MV-4-11 (cell line): ENCODE results near the gene SMARCA4.
A peak's percentile ranks its signal among the peaks of the same experiment; 100 is the strongest.

Experiments used
- DNase-seq: peaks from one replicate; lab custom pipeline; 2025; lab: John Stamatoyannopoulos, UW

The SMARCA4 gene

DNA sequence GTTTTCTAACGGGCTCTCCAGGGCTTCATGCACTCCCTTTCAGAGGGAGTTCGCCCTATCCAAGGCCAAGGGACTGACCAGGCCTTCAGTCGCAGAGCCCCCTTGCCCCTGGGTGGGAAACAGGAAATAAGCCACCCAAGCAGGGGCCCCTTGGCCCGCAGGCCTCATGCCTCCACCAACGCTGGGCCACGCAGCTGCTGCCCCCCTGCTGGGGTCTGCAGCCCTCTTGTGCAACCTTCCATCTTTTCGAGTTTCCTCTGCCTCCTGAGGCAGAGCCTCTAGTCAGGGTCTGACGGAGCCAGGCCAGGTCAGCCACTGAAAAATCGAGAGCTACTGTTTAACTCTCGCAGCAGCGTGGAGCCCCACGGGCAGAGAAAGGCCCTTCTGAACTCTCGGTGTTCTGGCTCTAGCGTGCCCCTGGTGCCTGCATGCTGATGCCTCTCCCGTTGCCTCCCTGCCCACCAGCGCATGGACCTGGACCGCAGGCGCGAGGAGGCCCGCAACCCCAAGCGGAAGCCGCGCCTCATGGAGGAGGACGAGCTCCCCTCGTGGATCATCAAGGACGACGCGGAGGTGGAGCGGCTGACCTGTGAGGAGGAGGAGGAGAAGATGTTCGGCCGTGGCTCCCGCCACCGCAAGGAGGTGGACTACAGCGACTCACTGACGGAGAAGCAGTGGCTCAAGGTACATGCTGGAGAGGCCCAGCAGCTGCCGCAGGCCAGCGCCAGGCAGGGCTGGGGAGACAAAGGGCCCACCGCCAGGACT is 73.8 kb downstream of the SMARCA4 start:
- DNase-seq, result no peak

DNA sequence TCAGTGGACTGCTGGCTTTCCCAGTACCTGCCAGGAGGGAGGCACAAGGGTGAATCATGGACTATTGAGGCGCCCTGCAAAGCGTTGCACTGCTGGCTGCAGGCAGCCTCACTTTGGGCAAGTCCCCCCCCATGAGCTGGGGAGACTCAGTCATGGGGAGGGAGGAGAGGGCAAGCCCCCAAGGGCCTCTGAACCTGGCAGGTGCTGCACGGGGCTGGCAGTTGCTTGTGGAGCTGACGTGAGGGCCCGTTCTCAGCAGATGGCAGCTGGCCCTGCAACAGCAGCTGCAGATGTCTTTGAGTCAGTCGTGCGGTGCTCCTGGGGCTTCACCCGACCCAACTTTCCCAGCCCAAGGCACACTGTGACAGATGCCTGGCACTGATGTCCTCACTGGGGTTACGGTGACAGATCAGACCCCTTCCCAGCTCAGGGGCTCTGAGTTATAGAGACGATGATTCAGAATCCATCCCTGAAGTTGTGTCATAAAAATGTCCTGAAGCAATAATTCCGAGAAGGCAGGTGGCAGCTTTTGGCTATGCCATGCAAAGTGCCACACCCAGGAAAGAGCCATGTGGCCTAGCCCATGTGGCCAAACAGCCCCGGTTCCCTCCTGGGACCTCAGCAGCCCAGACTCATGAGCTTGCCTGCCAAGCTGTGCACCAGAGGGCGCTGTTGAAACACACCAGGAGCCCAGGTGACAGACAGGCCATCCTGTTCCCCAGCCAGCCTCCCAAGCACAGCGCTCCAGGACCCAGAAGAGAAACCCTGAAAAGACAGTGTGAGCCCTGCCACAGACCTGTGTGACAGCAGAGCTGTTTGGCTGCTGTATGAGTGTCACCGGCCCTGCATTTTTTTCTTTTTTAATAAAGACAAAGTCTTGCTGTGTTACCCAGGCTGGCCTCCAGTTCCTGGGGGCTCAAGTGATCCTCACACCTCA is 74.9 kb downstream of the SMARCA4 start:
- DNase-seq, result peak; percentile 86

DNA sequence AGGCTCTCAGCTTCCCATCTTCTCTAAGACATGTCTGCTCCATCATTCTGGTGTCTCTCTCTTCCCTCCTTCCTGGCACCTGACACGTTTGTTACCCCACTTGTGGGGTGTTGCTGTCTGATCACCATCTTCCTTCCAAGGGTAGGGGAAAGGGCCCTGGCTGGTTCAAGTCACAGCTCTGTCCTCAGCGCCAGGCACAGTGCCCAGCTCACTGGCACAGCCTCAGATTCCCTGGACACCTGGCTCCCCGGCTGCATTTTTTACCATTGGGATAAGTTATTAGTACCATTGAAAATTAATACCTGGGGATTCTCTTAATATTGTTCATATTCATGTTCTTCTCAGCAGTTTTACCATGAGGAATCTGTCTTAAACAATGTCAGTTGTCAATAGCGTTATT is 77.7 kb downstream of the SMARCA4 start:
- DNase-seq, result no peak

DNA sequence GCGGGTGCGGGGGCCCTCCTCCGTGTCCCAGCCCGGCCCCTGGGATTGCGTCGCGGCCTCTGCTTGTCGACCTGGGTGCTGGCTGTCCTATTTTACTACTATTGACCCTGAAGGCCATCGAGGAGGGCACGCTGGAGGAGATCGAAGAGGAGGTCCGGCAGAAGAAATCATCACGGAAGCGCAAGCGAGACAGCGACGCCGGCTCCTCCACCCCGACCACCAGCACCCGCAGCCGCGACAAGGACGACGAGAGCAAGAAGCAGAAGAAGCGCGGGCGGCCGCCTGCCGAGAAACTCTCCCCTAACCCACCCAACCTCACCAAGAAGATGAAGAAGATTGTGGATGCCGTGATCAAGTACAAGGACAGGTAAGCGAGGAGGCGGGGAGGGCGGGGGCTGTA is 80.4 kb downstream of the SMARCA4 start:
- no peak for DNase-seq

DNA sequence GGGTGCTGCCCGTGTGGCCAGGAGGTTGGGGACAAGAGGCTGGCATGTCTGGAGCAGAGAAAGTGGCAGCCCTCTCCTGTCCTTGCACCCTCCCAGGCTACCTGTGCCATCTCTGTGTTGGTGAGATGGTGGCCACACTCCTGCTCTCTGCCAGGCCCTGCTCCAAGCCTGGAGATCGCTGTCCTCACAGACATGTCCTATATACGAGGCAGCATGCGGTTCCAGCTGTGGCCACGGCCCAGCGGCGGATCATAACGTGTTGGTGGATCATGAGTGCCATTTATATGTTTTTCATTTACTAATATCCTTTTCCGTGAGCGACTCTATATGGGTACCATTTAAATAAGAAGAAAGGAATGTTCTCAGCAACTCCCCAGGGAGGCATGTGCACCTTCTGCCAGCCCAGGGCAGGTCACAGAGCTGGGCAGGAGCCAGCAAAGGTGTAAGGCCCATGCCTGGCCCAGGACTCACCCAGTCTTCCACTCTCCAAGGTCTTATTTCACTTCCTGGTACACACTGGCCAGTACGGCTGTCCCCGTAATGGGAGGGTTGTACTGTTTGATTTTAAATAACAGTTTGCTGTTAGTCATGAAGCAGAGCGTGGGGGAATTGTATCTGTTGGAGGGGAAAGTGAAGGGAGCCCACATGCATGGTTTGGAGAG is 81.3 kb downstream of the SMARCA4 start:
- no peak for DNase-seq

DNA sequence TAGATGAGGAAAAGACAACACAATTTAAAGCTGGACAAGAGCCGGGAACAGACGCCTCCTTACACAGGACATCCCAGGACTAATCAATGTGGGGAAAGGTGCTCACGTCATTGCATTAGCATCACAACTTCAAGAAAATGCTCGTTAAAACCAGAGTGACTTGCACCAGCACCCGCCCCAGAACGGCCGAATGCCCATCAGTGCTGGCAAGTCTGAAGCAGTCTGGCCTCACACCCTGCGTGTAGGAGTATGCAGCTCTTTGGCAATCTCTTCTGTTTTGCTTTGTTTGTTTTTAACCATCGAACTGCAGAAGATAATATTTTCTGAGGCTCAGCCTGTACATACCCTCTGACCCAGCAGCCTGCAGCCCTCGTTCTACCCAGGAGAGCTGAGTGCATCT is 83.6 kb downstream of the SMARCA4 start:
- DNase-seq, result no peak

DNA sequence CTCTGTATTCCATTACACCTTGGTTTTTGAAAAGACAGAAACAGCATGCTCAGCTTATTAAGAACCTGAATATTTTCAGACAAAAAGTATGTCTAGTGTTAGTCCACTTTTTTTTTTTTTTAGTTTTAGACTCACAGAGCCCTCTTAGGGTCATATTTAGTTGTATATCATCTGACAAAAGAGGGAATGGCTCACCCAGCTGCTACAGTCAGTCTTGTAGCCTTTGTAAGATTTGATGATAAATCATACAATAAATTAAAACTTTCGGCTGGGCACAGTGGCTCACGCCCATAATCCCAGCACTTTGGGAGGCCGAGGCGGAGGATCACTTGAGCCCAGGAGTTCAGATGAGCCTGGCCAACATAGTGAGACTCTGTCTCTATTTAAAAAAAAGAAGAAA is 84.7 kb downstream of the SMARCA4 start:
- no peak for DNase-seq

DNA sequence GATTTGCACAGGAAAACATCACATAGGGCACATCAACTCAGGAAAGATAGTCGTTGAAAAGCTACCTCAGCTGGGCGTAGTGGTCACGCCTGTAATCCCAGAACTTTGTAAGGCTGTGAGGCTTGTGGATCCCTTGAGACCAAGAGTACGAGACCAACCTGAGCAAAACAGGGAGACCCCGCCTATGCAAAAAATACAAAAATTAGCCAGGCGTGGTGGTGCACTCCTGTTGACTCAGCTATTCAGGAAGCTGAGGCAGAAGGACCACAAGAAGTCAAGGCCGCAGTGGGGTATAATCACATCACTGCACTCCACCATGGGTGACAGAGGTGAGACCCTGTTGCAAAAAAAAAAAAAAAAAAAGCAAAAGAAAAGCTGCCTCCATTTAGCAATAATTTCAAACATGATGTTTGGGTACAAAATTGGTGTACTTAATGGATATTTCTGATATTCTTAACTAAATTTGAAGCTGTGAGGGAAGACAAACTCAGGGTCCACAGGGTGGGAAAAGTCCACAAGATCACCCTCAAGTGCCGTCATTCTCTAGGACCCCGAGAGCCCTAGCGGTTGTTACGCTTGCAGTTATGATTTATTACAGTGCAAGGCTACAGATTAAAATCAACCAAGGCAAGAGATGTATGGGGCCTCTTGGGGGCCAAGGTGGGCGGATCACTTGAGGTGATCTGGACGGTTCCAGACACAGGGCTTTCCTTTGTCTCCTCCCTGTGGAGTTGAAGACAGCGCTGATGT is 86.0 kb downstream of the SMARCA4 start:
- no peak for DNase-seq

DNA sequence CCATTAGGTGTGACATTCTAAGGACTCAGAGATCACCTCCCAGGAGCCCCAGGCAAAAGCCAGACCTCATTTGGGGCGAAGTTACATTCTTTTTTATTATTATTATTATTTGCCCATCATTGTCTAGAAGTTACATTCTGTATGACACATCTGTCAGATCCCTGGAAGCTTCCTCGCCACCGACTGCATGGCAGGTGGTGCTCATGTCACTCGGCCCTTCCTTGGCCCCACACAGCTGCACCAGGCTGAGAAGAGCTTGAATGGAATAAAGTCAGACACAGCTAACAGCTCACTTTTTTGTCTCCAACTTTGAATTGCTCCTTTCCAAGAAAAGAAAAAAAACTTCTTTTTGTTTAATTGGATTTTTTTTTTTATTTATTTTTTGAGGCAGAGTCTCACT is 87.0 kb downstream of the SMARCA4 start:
- no peak for DNase-seq

DNA sequence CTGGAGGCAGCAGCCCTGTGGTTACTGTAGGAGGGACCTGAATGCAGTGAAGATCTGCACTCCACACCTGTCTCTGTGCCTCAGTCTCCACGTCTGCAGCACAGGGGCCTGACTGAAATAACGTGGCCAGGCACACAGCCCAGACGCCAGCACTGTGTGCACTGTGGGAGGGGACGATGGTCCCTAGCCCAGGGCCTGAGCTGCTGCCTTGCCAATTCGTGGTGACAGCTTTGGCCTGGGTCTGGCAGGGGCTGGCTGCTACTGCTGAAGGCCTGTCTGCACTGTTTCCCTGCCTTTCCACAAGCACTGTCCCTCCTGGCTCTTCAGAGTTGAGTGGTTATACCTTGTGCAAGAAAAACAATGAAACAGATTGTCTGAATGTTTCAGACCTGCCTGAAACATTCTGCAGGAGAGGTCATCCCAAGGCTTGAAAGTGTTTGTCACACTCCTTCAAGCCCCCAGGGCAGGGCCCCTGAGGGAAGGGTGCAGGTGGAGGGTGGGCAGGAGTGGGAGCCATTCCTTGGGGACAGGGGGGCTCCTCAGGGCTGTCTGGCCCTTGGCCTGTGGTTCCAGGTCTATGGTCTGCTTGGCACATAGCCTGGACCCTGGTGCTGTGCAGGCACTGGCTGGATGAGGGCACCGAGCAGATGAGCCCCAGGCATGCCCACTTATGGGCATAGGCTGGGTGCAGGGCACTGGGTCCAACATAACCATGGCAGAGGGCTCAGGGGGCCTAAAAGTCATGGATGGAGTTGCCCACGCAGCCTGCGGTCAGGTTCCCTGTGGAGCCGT is 89.7 kb downstream of the SMARCA4 start:
- DNase-seq, result no peak

DNA sequence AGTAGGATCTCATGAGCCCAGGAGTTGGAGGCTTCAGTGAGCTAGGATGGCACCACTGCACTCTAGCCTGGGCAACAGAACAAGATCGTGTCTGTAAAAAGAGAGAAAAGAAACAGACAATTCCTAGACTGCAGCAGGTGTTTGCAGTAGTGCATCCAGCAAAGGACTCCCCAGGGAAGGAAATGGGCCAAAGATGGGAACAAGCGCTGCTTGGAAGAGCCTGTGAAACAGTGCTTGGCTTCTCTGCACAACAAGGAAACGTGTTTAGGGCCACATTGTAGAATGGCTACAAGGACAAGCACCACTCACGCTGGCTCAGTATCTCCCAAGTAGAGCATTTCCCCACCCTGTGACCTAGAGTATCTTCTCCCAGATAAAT is 93.0 kb downstream of the SMARCA4 start:
- no peak for DNase-seq

DNA sequence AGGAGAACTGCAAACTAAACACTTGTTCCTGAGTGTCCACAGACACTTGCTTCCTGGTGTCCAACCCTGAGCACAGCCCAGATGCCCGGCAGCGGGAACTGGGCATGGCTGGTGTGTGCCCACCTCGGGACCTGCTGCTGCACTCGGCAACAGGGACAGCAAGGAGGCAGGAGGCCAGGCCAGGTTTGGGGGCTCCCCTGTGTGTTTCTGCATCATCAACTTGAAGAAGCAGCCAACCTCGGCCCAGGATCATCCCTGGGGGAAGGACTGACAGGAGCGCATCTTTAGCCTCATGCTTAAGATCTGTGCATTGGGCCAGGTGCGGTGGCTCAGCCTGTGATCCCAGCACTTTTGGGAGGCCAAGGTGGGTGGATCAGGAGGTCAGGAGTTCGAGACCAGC is 93.4 kb downstream of the SMARCA4 start:
- DNase-seq, result no peak

DNA sequence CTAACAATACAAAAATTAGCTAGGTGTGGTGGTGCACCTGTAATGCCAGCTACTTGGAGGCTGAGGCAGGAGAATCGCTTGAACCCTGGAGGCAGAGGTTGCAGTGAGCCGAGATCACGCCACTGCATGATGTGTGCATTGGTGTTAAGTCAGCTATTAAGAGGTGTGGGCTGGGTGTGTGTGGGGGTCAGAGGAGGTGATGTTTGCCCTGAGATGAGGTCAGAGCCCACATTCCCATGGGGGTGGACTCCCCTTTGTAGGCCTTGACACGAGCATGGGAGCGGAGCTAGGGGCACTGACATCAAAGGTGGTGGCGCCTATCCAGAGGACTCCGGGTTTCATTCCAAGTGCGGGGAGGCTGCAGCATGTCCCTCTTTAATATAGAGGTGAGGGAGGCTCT is 93.8 kb downstream of the SMARCA4 start:
- no peak for DNase-seq

DNA sequence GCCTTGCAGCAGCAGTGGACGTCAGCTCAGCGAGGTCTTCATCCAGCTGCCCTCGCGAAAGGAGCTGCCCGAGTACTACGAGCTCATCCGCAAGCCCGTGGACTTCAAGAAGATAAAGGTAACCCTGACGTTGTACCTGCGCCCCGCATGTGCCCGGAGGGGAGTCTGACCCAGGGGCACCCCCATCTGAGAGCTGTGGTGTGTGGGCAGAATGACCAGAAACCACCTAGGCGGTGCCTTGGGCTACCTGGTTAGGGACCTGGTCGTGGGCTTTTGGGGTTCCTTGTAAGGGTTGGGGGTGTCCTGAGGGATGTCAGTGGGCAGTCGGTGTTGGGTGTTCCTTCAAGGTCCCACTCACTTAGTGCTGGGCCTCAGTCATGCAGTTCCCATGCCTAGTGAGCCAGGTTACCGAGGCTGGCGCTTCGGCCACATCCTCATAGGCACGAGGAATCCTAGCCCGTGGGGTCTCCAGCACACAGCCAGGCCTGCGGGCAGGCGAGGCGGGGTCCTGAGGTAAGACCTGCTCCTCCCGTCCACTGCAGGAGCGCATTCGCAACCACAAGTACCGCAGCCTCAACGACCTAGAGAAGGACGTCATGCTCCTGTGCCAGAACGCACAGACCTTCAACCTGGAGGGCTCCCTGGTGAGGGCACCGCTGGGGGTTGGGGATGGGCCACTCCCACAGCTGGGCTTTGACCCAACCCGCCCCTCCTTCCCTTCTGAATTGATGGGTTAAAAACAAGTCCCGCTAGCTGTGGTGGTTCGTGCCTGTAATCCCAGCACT is 97.6 kb downstream of the SMARCA4 start:
- DNase-seq, result no peak

DNA sequence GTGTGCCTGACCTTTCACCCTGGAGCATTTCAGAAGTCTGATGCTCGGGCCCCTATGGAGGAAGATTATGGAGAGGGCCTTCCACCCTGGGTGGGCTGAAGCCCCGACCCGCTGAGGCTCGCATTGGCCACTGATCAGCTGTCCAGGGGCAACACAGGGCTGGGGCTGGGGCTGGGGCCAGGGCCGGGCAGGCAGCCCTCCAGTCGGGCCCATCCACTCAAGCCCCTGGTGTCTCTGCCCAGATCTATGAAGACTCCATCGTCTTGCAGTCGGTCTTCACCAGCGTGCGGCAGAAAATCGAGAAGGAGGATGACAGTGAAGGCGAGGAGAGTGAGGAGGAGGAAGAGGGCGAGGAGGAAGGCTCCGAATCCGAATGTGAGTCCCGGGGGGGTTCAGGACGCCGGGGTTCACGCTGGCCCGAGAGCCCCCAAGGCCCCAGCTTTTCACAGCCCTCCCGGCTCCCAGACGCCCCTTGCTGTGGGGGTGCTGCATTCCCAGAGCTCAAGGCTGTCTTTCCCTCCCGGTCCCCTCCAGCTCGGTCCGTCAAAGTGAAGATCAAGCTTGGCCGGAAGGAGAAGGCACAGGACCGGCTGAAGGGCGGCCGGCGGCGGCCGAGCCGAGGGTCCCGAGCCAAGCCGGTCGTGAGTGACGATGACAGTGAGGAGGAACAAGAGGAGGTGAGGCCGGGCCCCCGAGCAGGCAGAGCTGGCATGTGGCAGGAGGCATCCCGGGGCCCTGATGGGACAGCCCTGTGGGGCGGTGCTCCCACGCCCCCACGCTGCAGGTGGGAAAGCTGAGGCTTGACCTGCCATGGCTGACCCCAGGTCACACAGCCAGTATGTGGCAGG is 98.9 kb downstream of the SMARCA4 start:
- DNase-seq, result no peak

DNA sequence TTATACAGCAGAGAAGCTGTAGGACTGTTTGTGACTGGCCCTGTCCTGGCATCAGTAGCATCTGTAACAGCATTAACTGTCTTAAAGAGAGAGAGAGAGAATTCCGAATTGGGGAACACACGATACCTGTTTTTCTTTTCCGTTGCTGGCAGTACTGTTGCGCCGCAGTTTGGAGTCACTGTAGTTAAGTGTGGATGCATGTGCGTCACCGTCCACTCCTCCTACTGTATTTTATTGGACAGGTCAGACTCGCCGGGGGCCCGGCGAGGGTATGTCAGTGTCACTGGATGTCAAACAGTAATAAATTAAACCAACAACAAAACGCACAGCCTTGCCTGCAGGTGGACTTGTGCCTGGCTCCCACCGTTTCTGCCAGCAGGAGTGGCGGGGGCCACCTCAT is 101.1 kb downstream of the SMARCA4 start:
- no peak for DNase-seq

DNA sequence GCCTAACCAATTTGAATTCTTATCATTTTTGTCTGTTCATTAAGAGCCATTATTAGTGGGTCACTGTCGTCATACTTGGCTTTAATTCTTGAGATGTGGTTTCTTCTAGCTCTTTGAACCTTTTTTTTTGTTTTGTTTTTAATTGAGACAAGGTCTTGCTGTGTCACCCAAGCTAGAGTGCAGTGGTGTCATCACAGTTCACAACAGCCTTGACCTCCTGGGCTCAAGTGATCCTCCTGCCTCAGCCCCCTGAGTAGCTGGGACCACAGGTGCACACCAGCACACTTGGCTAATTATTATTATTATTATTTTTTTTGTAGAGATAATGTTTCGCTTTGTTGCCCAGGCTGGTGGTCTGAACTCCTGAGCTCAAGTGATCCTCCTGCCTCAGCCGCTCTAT is 102.6 kb downstream of the SMARCA4 start:
- DNase-seq, result no peak

DNA sequence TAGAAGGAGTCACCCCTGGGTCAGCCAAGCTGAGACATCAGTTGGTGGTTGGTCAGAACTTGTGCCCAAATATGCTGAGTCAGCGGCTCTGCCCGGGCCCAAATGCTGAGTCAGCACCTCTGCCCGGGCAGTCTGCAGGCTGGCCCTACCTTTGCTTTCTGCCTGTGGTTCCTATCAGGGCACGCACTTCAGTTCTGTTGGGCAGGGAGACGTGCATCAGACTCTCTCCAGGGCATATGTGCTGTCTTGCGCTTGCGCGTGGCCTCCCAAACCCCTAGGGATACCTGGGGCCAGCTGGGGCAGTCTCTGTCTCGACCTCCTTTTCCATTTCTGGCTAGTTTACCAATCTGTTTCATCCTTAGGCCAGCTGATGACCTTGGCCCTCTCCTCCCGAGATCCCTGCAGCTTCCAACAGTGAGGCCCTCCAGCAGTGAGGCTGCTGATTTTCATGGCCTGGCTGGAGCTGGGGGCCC is 104.0 kb downstream of the SMARCA4 start:
- DNase-seq, result no peak

DNA sequence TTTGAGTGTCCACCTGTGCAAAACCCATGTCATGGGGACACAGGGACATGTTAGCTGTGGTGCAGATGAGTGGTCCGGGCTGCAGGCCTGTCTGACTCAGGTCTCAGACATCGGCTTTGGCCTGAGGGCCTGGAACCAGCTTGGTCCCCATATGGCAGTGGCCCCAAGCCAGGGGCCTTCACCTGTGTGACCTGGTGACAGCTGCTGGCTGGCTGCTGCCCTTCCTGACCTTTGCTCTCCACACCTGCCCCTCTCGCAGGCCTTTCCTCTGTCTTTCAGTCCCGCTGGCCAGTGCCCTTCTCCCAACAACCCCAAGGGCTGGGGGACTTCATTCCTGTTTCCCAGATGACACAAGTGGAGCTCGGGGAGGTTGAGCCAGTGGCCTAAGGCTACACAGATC is 105.5 kb downstream of the SMARCA4 start:
- no peak for DNase-seq
